Adrenal gland (tissue), 5 donors: ENCODE results near the gene TAC3.
"Not testable (repeated sequence)": the region's sequence is repeated elsewhere in the genome, so short reads cannot be mapped to it uniquely, and the experiment has no call there.

Experiments
- POLR2A ChIP-seq, 2 donors: fragments of 450-650 bp; IDR thresholded peaks; one replicate each; pipeline ENCODE4 v1.6.1; 2017; ENCODE audit warnings: antibody characterized with exemption in 2 of 2, mild to moderate bottlenecking in 2 of 2, moderate library complexity in 1 of 2
- TF ChIP-seq, protein P1 (sequence below), 6 experiments: fragments of 450-650 bp in 4 of 6; fragments of 200-600 bp in 2 of 6; sonication (generic) in 1 of 6; IDR thresholded peaks; 1 replicate in 5 of 6; 2 replicates in 1 of 6; pipeline versions ENCODE4 v1.5.1 to v1.8.0; 2016 to 2021; ENCODE audit warnings: antibody characterized with exemption in 6 of 6, mild to moderate bottlenecking in 2 of 6, moderate library complexity in 1 of 6
- donor health status: DM: no; HTN: no; CAD: no.

DNA sequence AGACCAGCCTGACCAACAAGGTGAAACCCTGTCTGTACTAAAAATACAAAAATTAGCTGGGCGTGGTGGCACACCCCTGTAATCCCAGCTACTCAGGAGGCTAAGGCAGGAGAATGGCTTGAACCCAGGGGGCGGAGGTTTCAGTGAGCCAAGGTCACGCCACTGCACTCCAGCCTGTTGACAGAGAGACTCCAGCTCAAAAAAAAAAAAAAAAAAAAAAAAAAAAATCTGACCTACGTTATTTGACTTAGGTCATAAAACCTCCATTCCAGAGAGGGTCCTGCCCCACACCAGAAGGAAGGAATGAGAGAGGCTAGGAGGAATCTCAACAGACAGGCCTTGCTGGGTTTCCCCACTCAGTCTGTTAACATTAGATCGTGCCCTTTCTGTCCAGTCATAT is 2.0 kb upstream of the TAC3 start:
- TF ChIP-seq, protein P1, sequence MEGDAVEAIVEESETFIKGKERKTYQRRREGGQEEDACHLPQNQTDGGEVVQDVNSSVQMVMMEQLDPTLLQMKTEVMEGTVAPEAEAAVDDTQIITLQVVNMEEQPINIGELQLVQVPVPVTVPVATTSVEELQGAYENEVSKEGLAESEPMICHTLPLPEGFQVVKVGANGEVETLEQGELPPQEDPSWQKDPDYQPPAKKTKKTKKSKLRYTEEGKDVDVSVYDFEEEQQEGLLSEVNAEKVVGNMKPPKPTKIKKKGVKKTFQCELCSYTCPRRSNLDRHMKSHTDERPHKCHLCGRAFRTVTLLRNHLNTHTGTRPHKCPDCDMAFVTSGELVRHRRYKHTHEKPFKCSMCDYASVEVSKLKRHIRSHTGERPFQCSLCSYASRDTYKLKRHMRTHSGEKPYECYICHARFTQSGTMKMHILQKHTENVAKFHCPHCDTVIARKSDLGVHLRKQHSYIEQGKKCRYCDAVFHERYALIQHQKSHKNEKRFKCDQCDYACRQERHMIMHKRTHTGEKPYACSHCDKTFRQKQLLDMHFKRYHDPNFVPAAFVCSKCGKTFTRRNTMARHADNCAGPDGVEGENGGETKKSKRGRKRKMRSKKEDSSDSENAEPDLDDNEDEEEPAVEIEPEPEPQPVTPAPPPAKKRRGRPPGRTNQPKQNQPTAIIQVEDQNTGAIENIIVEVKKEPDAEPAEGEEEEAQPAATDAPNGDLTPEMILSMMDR (IDR thresholded peaks at IDR 0.05), result not testable (repeated sequence)
- TF ChIP-seq POLR2A (IDR thresholded peaks at IDR 0.05), result not testable (repeated sequence)
